Neural crest cell (in vitro differentiated cells): ENCODE data around the gene PRKCZ. TPM values are rescaled to one million over a fixed set of nuclear protein-coding genes. Genes with fewer than 3 reads are reported as not detected.
A peak's percentile ranks its signal among the peaks of the same experiment; 100 is the strongest.

Experiments used
- DNase-seq: peaks from one replicate; pipeline ENCODE4 v3.0.0; 2021; ENCODE audit warnings: low read depth, mixed read lengths, low spot score
- H3K27ac Mint-ChIP-seq: one replicate; pipeline ENCODE4 v1.8.0; 2021; ENCODE audit warnings: mild to moderate bottlenecking, mixed read lengths; ENCODE audit not compliant: unreplicated experiment
- H3K27me3 Mint-ChIP-seq: 2 replicates; pipeline ENCODE4 v1.8.0; 2021; ENCODE audit warnings: low read depth, mild to moderate bottlenecking, mixed read lengths
- H3K36me3 Mint-ChIP-seq: 2 replicates; pipeline ENCODE4 v1.8.0; 2021; ENCODE audit warnings: low read depth, mild to moderate bottlenecking, mixed read lengths
- H3K4me1 Mint-ChIP-seq: 2 replicates; pipeline ENCODE4 v1.8.0; 2021; ENCODE audit warnings: mixed read lengths
- H3K4me3 Mint-ChIP-seq: one replicate; pipeline ENCODE4 v1.8.0; 2021; ENCODE audit warnings: mild to moderate bottlenecking, mixed read lengths
- H3K9me3 Mint-ChIP-seq: 2 replicates; pipeline ENCODE4 v1.8.0; 2021; ENCODE audit warnings: mixed read lengths
- CTCF ChIP-seq: fragments of 200-600 bp; sonication (generic); conservative IDR thresholded peaks from 2 replicates; pipeline ENCODE4 v1.5.0; 2021; ENCODE audit warnings: antibody characterized with exemption, mild to moderate bottlenecking
- total RNA-seq: library from RNA; stranded (reverse); gene quantifications from 2 replicates; pipeline ENCODE4 v1.2.1, GENCODE V29; 2021

The PRKCZ gene
- total RNA-seq, 1 donor from 2014 or later, result 8.6 TPM

GRCh38 chr1:2193514-2194281 lies 143.5 kb downstream of the PRKCZ start:
- Mint-ChIP-seq H3K27ac (no peak overlapping the region), H3K27me3 (no peaks in the 10 kb centered on the region), H3K4me3 (peak overlapping the region; percentile 84), H3K36me3 (no peaks in the 10 kb centered on the region), H3K9me3 (no peaks in the 10 kb centered on the region), H3K4me1 (peaks cover 20% of the 10 kb centered on the region)
- no peak for DNase-seq
- no peak for TF ChIP-seq CTCF

- peak within 1 kb of the TSS; percentile 94 for H3K4me3 Mint-ChIP-seq
- no peaks in the 10 kb centered on the region for H3K27me3 Mint-ChIP-seq
- H3K27ac Mint-ChIP-seq, result peak within 1 kb of the TSS; percentile 84
- H3K4me1 Mint-ChIP-seq, result peaks cover 20% of the 10 kb centered on the region
- peak; percentile 65 for DNase-seq
- no peak for TF ChIP-seq CTCF
- no peaks in the 10 kb centered on the region for H3K9me3 Mint-ChIP-seq
- no peaks in the 10 kb centered on the region for H3K36me3 Mint-ChIP-seq
These were observed 144.2 kb downstream of the PRKCZ start, which contains the start of gene FAAP20 for GRCh38 chr1:2194319-2194897. FAAP20 (minus strand) TSS chr1:2194772; CDS start chr1:2194749, 23 bp downstream.

GRCh38 chr1:2194898-2195673 lies 144.9 kb downstream of the PRKCZ start:
- DNase-seq, result peak; percentile 83
- H3K27ac Mint-ChIP-seq, result peak overlapping the region; percentile 84
- no peaks in the 10 kb centered on the region for H3K36me3 Mint-ChIP-seq
- peak overlapping the region; percentile 94 for H3K4me3 Mint-ChIP-seq
- peaks cover 18% of the 10 kb centered on the region for H3K4me1 Mint-ChIP-seq
- H3K9me3 Mint-ChIP-seq, result no peaks in the 10 kb centered on the region
- peak; percentile 96 for TF ChIP-seq CTCF
- no peaks in the 10 kb centered on the region for H3K27me3 Mint-ChIP-seq

GRCh38 chr1:2195785-2196184 lies 145.6 kb downstream of the PRKCZ start:
- H3K4me1 Mint-ChIP-seq, result peaks cover 14% of the 10 kb centered on the region
- H3K27me3 Mint-ChIP-seq, result no peaks in the 10 kb centered on the region
- H3K36me3 Mint-ChIP-seq, result no peaks in the 10 kb centered on the region
- no peaks in the 10 kb centered on the region for H3K9me3 Mint-ChIP-seq
- H3K27ac Mint-ChIP-seq, result no peak overlapping the region
- H3K4me3 Mint-ChIP-seq, result no peak overlapping the region
- DNase-seq, result no peak
- no peak for TF ChIP-seq CTCF

GRCh38 chr1:2196901-2197638 lies 146.9 kb downstream of the PRKCZ start:
- H3K27me3 Mint-ChIP-seq, result no peaks in the 10 kb centered on the region
- no peak for TF ChIP-seq CTCF
- no peak for DNase-seq
- no peak overlapping the region for H3K4me3 Mint-ChIP-seq
- peaks cover 8% of the 10 kb centered on the region for H3K4me1 Mint-ChIP-seq
- no peak overlapping the region for H3K27ac Mint-ChIP-seq
- no peaks in the 10 kb centered on the region for H3K36me3 Mint-ChIP-seq
- H3K9me3 Mint-ChIP-seq, result no peaks in the 10 kb centered on the region
